ENCODE data around the gene GDPD5.

GDPD5 gene

GRCh38 chr11:75465701-75466531, 59.8 kb downstream of the GDPD5 start:
- peak overlapping the region; percentile 35 for H3K27ac Mint-ChIP-seq
- H3K36me3 Mint-ChIP-seq, result peaks cover 25% of the 10 kb centered on the region
- H3K4me1 Mint-ChIP-seq, result peaks cover 25% of the 10 kb centered on the region
- H3K4me3 Mint-ChIP-seq, result no peak overlapping the region
- H3K9me3 Mint-ChIP-seq, result no peaks in the 10 kb centered on the region
- DNase-seq (ENCODE audit: low spot score in 2 of 2) (no peak), ATAC-seq (ENCODE audit: low read depth) (no peak)
- no peaks in the 10 kb centered on the region for H3K27me3 Mint-ChIP-seq

GRCh38 chr11:75463106-75463774, 62.5 kb downstream of the GDPD5 start:
- Mint-ChIP-seq H3K4me1 (peaks cover 18% of the 10 kb centered on the region), H3K36me3 (peaks cover 21% of the 10 kb centered on the region), H3K27me3 (no peaks in the 10 kb centered on the region), H3K4me3 (no peak overlapping the region), H3K9me3 (no peaks in the 10 kb centered on the region), H3K27ac (no peak overlapping the region)
- no peak for DNase-seq (ENCODE audit: low spot score in 2 of 2)
- no peak for ATAC-seq (ENCODE audit: low read depth)

GRCh38 chr11:75462117-75462653, 63.6 kb downstream of the GDPD5 start:
- Mint-ChIP-seq H3K36me3 (peaks cover 20% of the 10 kb centered on the region), H3K27ac (no peak overlapping the region), H3K4me1 (peaks cover 13% of the 10 kb centered on the region), H3K27me3 (no peaks in the 10 kb centered on the region), H3K9me3 (no peaks in the 10 kb centered on the region), H3K4me3 (no peak overlapping the region)
- DNase-seq (ENCODE audit: low spot score in 2 of 2) (no peak), ATAC-seq (ENCODE audit: low read depth) (no peak)

- H3K36me3 Mint-ChIP-seq, result peaks cover 19% of the 10 kb centered on the region
- H3K27me3 Mint-ChIP-seq, result no peaks in the 10 kb centered on the region
Observed at GRCh38 chr11:75461151-75461550, 64.6 kb downstream of the GDPD5 start.

GRCh38 chr11:75456596-75457183, 69.1 kb downstream of the GDPD5 start:
- Mint-ChIP-seq H3K27me3 (no peaks in the 10 kb centered on the region), H3K4me3 (no peak overlapping the region), H3K27ac (no peak overlapping the region), H3K9me3 (no peaks in the 10 kb centered on the region), H3K36me3 (peaks cover 19% of the 10 kb centered on the region), H3K4me1 (no peaks in the 10 kb centered on the region)
- ATAC-seq (ENCODE audit: low read depth) (no peak), DNase-seq (ENCODE audit: low spot score in 2 of 2) (no peak)

More at GRCh38 chr11:75461151-75461550, 64.6 kb downstream of the GDPD5 start:
- ATAC-seq (ENCODE audit: low read depth) (no peak), DNase-seq (ENCODE audit: low spot score in 2 of 2) (no peak)
- no peak overlapping the region for H3K27ac Mint-ChIP-seq
- H3K4me3 Mint-ChIP-seq, result no peak overlapping the region
- no peaks in the 10 kb centered on the region for H3K9me3 Mint-ChIP-seq
- H3K4me1 Mint-ChIP-seq, result peaks cover 2% of the 10 kb centered on the region

GRCh38 chr11:75454987-75455386, 70.8 kb downstream of the GDPD5 start:
- ATAC-seq (ENCODE audit: low read depth) (no peak), DNase-seq (ENCODE audit: low spot score in 2 of 2) (no peak)
- H3K36me3 Mint-ChIP-seq, result peaks cover 16% of the 10 kb centered on the region
- no peaks in the 10 kb centered on the region for H3K4me1 Mint-ChIP-seq
- no peaks in the 10 kb centered on the region for H3K27me3 Mint-ChIP-seq
- no peak overlapping the region for H3K4me3 Mint-ChIP-seq
- H3K27ac Mint-ChIP-seq, result no peak overlapping the region
- no peaks in the 10 kb centered on the region for H3K9me3 Mint-ChIP-seq

GRCh38 chr11:75453916-75454655, 71.7 kb downstream of the GDPD5 start:
- Mint-ChIP-seq H3K27me3 (no peaks in the 10 kb centered on the region), H3K36me3 (peaks cover 19% of the 10 kb centered on the region), H3K9me3 (no peaks in the 10 kb centered on the region), H3K27ac (no peak overlapping the region), H3K4me1 (no peaks in the 10 kb centered on the region), H3K4me3 (no peak overlapping the region)
- no peak for ATAC-seq (ENCODE audit: low read depth)
- DNase-seq (ENCODE audit: low spot score in 2 of 2), result no peak

- DNase-seq (ENCODE audit: low spot score in 2 of 2) (peak in 1 of 2 donors; percentile 25), ATAC-seq (ENCODE audit: low read depth) (no peak)
- H3K27ac Mint-ChIP-seq, result no peak overlapping the region
- no peak overlapping the region for H3K4me3 Mint-ChIP-seq
- H3K9me3 Mint-ChIP-seq, result no peaks in the 10 kb centered on the region
- peaks cover 20% of the 10 kb centered on the region for H3K36me3 Mint-ChIP-seq
- no peaks in the 10 kb centered on the region for H3K27me3 Mint-ChIP-seq
- H3K4me1 Mint-ChIP-seq, result no peaks in the 10 kb centered on the region
Observed at GRCh38 chr11:75450826-75451821, 74.6 kb downstream of the GDPD5 start.

- Mint-ChIP-seq H3K27me3 (no peaks in the 10 kb centered on the region), H3K4me3 (no peak overlapping the region), H3K4me1 (no peaks in the 10 kb centered on the region), H3K36me3 (peaks cover 17% of the 10 kb centered on the region), H3K27ac (peak overlapping the region; percentile 19), H3K9me3 (no peaks in the 10 kb centered on the region)
- ATAC-seq (ENCODE audit: low read depth), result no peak
- DNase-seq (ENCODE audit: low spot score in 2 of 2), result no peak
Observed at GRCh38 chr11:75450236-75450635, 75.5 kb downstream of the GDPD5 start.

- Mint-ChIP-seq H3K4me3 (no peak overlapping the region), H3K27me3 (no peaks in the 10 kb centered on the region), H3K9me3 (no peaks in the 10 kb centered on the region), H3K36me3 (peaks cover 17% of the 10 kb centered on the region), H3K4me1 (no peaks in the 10 kb centered on the region), H3K27ac (peak overlapping the region; percentile 19)
- DNase-seq (ENCODE audit: low spot score in 2 of 2), result no peak
- ATAC-seq (ENCODE audit: low read depth), result no peak
Observed at GRCh38 chr11:75449776-75450175, 76.0 kb downstream of the GDPD5 start.

- H3K9me3 Mint-ChIP-seq, result no peaks in the 10 kb centered on the region
- no peak for DNase-seq (ENCODE audit: low spot score in 2 of 2)
- no peaks in the 10 kb centered on the region for H3K4me1 Mint-ChIP-seq
- H3K36me3 Mint-ChIP-seq, result peaks cover 18% of the 10 kb centered on the region
- no peaks in the 10 kb centered on the region for H3K27me3 Mint-ChIP-seq
- H3K4me3 Mint-ChIP-seq, result no peak overlapping the region
- no peak overlapping the region for H3K27ac Mint-ChIP-seq
- ATAC-seq (ENCODE audit: low read depth), result no peak
Observed at GRCh38 chr11:75449271-75449670, 76.5 kb downstream of the GDPD5 start.

- H3K9me3 Mint-ChIP-seq, result no peaks in the 10 kb centered on the region
- H3K27me3 Mint-ChIP-seq, result no peaks in the 10 kb centered on the region
- peaks cover 15% of the 10 kb centered on the region for H3K36me3 Mint-ChIP-seq
- no peaks in the 10 kb centered on the region for H3K4me1 Mint-ChIP-seq
- ATAC-seq (ENCODE audit: low read depth), result no peak
- H3K27ac Mint-ChIP-seq, result no peak overlapping the region
- no peak overlapping the region for H3K4me3 Mint-ChIP-seq
- DNase-seq (ENCODE audit: low spot score in 2 of 2), result no peak
Observed at GRCh38 chr11:75447415-75447814, 78.3 kb downstream of the GDPD5 start.

All from memory B cell (primary cell).